ENCODE measurements around the gene TNFRSF19. TPM values are rescaled to one million over a fixed set of nuclear protein-coding genes. Genes with fewer than 3 reads are reported as not detected.

The TNFRSF19 gene
- total and polyA plus RNA-seq, 10 of the 15 experiments (the other 5 are each of a cell fraction or from before 2014, with no cell fraction given): 16.4 to 46.2 (median 35.4) TPM

DNA sequence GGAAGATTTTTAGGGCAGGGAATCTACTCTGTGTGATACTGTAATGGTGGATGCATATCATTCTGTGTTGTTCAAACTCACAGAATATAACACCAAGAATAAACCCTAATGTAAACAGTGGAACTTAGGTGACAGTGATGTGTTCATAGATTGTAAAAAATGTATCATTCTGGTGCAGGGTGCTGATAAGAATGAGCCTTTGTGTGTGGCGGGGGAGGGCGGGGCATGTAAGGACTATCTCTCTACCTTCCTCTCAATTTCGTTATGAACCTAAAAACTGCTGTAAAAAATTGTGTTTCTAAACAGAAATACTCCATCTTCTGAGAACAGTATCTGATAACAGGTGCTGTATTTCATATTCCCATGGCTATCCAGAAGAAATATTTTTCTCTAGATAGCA is 35.6 kb downstream of the TNFRSF19 start (continued):
- no peak for TF ChIP-seq POU2F2 (IDR thresholded peaks at IDR 0.05; ENCODE audit: borderline replicate concordance, low read depth, low read length)
- TF ChIP-seq CEBPZ (IDR thresholded peaks at IDR 0.05; ENCODE audit: low read depth, low read length): no peak
- no peak for TF ChIP-seq GABPA (IDR thresholded peaks at IDR 0.05; ENCODE audit: low read depth)

- intact Hi-C loops (cut with micrococcal nuclease; ENCODE audit: unreplicated experiment) (no loop called here), in situ Hi-C loops (cut with MboI) (no loop called here)
- no peaks in the 10 kb centered on the region for H4K20me1 ChIP-seq (ENCODE audit: control insufficient read depth, insufficient read depth)
- FAIRE-seq: no peak
- BruUV-seq (replicated peaks): no TSS peak
- peaks cover 16% of the 10 kb centered on the region for H3K4me1 ChIP-seq (ENCODE audit: control insufficient read depth, insufficient read depth, low read length)
- peaks cover 4% of the 10 kb centered on the region; the same call in 1 of the 2 replicates for H3K79me2 ChIP-seq (ENCODE audit: control insufficient read depth, insufficient read depth, low read length)
- peaks cover 0 to 6% of the 10 kb centered on the region in 2 experiments; a peak in 1 of 4 replicates for H3K36me3 ChIP-seq (ENCODE audit: control insufficient read depth in 2 of 2, insufficient read depth in 2 of 2, low read length in 1 of 2)
- 82% methylated on average over 3 of the region's 3 CpGs for WGBS (ENCODE audit: insufficient coverage, insufficient replicate concordance, low lambda C conversion rate, missing lambda C conversion rate)
- RAD21 ChIA-PET (ENCODE audit: unreplicated experiment): no interaction called here
- ATAC-seq: no peak
- H2AFZ ChIP-seq (ENCODE audit: control insufficient read depth, low read depth, low read length): no peak overlapping the region
- SMC1A ChIA-PET (ENCODE audit: uncharacterized antibody, unreplicated experiment): interaction anchor here (1.2 kb wide), 1 partner anchor 53 kb away, joined by 3 read pairs; no protein-coding TSS in a partner anchor
- CTCF ChIA-PET: interaction anchor here (1.3 kb wide), 1 partner anchor 13 kb away, joined by 3 read pairs; no protein-coding TSS in a partner anchor
- H3K9me3 ChIP-seq (replicated peaks; ENCODE audit: control insufficient read depth, insufficient read depth, low read length): no peaks in the 10 kb centered on the region
- H3K4me3 ChIP-seq: no peak overlapping the region
- no peaks in the 10 kb centered on the region for H3K27me3 ChIP-seq (replicated peaks in 1 of 2; ENCODE audit: control insufficient read depth in 2 of 2, insufficient read depth in 2 of 2, low read length in 1 of 2)
- H3K27ac ChIP-seq (ENCODE audit: control insufficient read depth, insufficient read depth): no peak overlapping the region
- H3K9ac ChIP-seq (ENCODE audit: control insufficient read depth, insufficient read depth, low read length): no peak overlapping the region
- POLR2A ChIA-PET: no interaction called here
- H3K4me2 ChIP-seq (ENCODE audit: control insufficient read depth, insufficient read depth): peak overlapping the region; percentile 89
- no peak for DNase-seq (ENCODE audit: low read depth, low spot score)
- no peak for TF ChIP-seq POU2F2 (IDR thresholded peaks at IDR 0.05; ENCODE audit: borderline replicate concordance, low read depth, low read length)
- TF ChIP-seq EZH2 (IDR thresholded peaks at IDR 0.05; ENCODE audit: borderline replicate concordance, control insufficient read depth, low read depth, low read length): no peak
- no peak for TF ChIP-seq ZNF207 (IDR thresholded peaks at IDR 0.05; ENCODE audit: borderline replicate concordance)
- TF ChIP-seq KDM1A (IDR thresholded peaks at IDR 0.05; ENCODE audit: borderline replicate concordance): no peak
- no peak for TF ChIP-seq ZBTB40 (IDR thresholded peaks at IDR 0.05; ENCODE audit: borderline replicate concordance)
- TF ChIP-seq RELA (IDR thresholded peaks at IDR 0.05; ENCODE audit: borderline replicate concordance, partially characterized antibody): no peak
- TF ChIP-seq ZBTB33 (IDR thresholded peaks at IDR 0.05): no peak
- TF ChIP-seq POLR2AphosphoS2 (IDR thresholded peaks at IDR 0.05; ENCODE audit: low read depth, low read length): no peak
- TF ChIP-seq E2F4 (IDR thresholded peaks at IDR 0.05; ENCODE audit: low read depth, low read length): no peak
Measured at GRCh38 chr13:23608138-23608537, 37.9 kb downstream of the TNFRSF19 start.

All from GM12878 (cell line).